NCI-H748 (cell line): ENCODE results near the gene FAM13C.
A peak's percentile ranks its signal among the peaks of the same experiment; 100 is the strongest.
"Not testable (repeated sequence)": the region's sequence is repeated elsewhere in the genome, so short reads cannot be mapped to it uniquely, and the experiment has no call there.

Experiments
- DNase-seq: peaks from one replicate; lab custom pipeline; 2025; ENCODE audit not compliant: unreplicated experiment; lab: John Stamatoyannopoulos, UW

Gene FAM13C

GRCh38 chr10:59362144-59362958 lies at the start of gene FAM13C:
Gene FAM13C, minus strand, starts transcription at chr10:59362549. Its CDS starts 89 bp downstream, at chr10:59362460.
- DNase-seq = peak; percentile 86

- no peak for DNase-seq
Observed at GRCh38 chr10:59405235-59405634, 42.9 kb upstream of the FAM13C start.

- DNase-seq = no peak
Observed at GRCh38 chr10:59400214-59400613, 37.9 kb upstream of the FAM13C start.

GRCh38 chr10:59399329-59399728 lies 37.0 kb upstream of the FAM13C start:
- not testable (repeated sequence) for DNase-seq

GRCh38 chr10:59397961-59398360 lies 35.6 kb upstream of the FAM13C start:
- DNase-seq = no peak

- no peak for DNase-seq
Observed at GRCh38 chr10:59395984-59396383, 33.6 kb upstream of the FAM13C start.

- no peak for DNase-seq
Observed at GRCh38 chr10:59393349-59393748, 31.0 kb upstream of the FAM13C start.

GRCh38 chr10:59391060-59391459 lies 28.7 kb upstream of the FAM13C start:
- no peak for DNase-seq

- DNase-seq = no peak
Observed at GRCh38 chr10:59388671-59388976, 26.3 kb upstream of the FAM13C start.

GRCh38 chr10:59387951-59388670 lies 25.8 kb upstream of the FAM13C start:
- no peak for DNase-seq

- DNase-seq = no peak
Observed at GRCh38 chr10:59384761-59385160, 22.4 kb upstream of the FAM13C start.

- DNase-seq = no peak
Observed at GRCh38 chr10:59383908-59384307, 21.6 kb upstream of the FAM13C start.

- no peak for DNase-seq
Observed at GRCh38 chr10:59383436-59383835, 21.1 kb upstream of the FAM13C start.

- no peak for DNase-seq
Observed at GRCh38 chr10:59382831-59383295, 20.5 kb upstream of the FAM13C start.

- DNase-seq = no peak
Observed at GRCh38 chr10:59381687-59382086, 19.3 kb upstream of the FAM13C start.

GRCh38 chr10:59376846-59377245 lies 14.5 kb upstream of the FAM13C start:
- no peak for DNase-seq

GRCh38 chr10:59375990-59376389 lies 13.6 kb upstream of the FAM13C start:
- DNase-seq = no peak

- no peak for DNase-seq
Observed at GRCh38 chr10:59374916-59375315, 12.6 kb upstream of the FAM13C start.

GRCh38 chr10:59373071-59373470 lies 10.7 kb upstream of the FAM13C start:
- no peak for DNase-seq

- no peak for DNase-seq
Observed at GRCh38 chr10:59372543-59372942, 10.2 kb upstream of the FAM13C start.

GRCh38 chr10:59366290-59366689 lies 3.9 kb upstream of the FAM13C start:
- DNase-seq = no peak

- no peak for DNase-seq
Observed at GRCh38 chr10:59363446-59363958, 1.2 kb upstream of the FAM13C start.
